ENCODE measurements around the gene EEF1AKMT3. TPM values are rescaled to one million over a fixed set of nuclear protein-coding genes. Genes with fewer than 3 reads are reported as not detected.
"Not testable (repeated sequence)": the region's sequence is repeated elsewhere in the genome, so short reads cannot be mapped to it uniquely, and the experiment has no call there.

The EEF1AKMT3 gene
- total RNA-seq, 1 donor from 2014 or later, result 4.2 TPM

GRCh38 chr12:57816001-57816854 is 43.8 kb downstream of the EEF1AKMT3 start:
- DNase-seq (ENCODE audit: low read depth), result no peak

- DNase-seq (ENCODE audit: low read depth), result no peak
Measured at GRCh38 chr12:57816855-57817151, 44.4 kb downstream of the EEF1AKMT3 start.

GRCh38 chr12:57817261-57817989 is 45.0 kb downstream of the EEF1AKMT3 start:
- DNase-seq (ENCODE audit: low read depth), result no peak

DNA sequence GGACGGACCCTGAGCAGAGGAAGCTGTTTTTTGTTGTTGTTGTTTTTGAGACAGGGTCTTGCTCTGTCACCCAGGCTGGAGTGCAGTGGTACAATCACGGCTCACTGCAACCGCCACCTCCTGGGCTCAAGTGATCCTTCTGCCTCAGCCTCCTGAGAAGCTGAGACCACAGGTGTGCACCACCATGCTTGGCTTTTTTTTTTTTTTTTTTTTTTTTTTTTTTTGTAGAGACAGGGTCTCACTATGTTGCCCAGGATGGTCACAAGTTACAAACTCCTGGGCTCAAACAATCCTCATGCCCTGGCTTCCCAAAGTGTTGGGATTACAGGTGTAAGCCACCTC is 45.5 kb downstream of the EEF1AKMT3 start:
- not testable (repeated sequence) for DNase-seq (ENCODE audit: low read depth)

GRCh38 chr12:57820119-57820518 is 47.7 kb downstream of the EEF1AKMT3 start:
- not testable (repeated sequence) for DNase-seq (ENCODE audit: low read depth)

DNA sequence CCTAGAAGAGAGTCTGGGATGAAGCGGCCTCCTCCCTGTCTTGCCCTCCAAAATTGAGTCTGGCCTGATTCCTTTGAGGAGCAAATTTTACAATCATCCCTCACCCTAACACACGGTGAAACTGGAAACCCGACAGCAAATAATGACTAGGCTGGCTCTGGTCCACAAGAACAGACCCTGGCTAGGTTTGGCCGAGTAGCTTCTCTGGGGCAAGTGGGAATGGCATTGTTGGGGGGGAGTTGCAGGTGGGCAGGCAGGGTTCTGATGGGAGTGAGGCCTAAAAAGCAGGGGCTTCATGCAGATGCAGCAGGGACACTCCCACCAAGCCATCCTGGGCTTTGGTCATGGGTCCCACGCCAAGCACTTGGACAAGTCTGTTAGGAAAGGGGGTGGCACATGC is 48.6 kb downstream of the EEF1AKMT3 start:
- not testable (repeated sequence) for DNase-seq (ENCODE audit: low read depth)

DNA sequence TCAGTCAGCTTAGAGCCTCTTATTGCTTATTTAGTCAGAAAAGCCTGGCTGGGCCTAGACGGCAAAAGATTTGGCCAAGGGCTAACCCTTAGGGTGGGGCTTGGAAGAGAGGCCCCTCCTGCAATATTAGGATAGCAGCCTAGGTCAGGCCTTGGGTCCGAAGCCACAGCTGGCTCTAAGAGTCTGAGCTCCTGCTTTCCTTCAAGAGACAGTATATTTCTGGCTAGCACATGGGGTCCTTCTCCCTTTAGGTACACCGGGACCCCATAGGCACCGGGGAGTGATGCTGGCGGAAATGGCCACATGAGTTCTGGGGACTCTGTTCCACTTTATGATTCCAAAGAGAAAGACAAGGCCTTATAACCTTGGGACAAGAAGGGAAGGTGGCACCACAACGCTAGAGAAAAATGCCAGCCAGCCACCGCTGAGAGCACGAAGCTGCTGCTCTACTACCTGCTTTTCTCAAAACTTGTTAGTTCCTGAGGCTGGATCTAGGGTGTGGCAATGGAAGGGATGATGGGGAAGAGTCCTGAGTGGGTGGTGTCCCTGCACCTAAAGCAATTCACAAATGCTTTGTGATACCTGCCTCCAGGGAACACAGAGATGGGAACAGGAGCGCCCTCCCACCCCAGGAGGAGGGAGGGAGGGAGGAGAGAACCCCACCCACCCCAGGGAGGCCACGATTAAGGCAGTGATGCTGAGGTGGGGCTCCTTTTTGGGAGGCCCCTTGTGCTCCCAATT is 49.2 kb downstream of the EEF1AKMT3 start:
- no peak for DNase-seq (ENCODE audit: low read depth)

GRCh38 chr12:57822392-57823130 is 50.1 kb downstream of the EEF1AKMT3 start:
- no peak for DNase-seq (ENCODE audit: low read depth)

GRCh38 chr12:57823131-57823907 is 50.9 kb downstream of the EEF1AKMT3 start:
- DNase-seq (ENCODE audit: low read depth), result no peak

DNA sequence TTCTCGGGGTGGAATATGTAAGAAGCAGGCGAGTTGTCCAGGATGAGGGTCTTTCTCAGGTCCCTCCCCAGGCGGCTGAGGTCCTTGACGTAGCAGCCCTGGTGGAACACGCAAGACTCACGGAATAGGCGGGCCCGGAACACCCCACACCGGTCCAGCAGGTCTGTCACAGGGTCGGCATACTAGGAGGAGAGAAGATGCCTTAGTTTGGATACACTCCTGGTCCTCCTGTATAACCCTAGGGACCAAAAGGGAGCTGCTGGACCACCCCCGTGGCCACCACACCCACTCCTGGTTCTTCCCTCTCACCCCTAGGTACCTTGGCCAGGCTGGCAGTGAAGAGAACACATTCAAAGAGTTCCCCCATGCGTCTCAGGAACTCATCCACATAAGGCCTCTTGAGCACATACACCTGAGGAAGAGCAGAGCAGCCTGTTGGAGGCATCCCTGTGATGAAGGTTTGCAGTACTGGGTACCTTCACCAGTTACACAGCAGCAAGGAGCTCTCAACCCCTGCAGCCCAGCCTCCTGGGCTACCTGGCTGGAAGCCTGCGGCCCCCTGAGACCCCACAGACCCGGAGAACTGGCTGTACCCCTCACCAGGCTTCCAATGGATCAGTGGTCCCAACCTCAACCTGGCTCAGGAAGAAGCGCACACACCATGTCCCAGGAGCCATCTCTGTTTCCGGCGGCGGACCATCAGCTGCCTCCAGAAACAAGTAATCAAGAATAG is 51.7 kb downstream of the EEF1AKMT3 start:
- no peak for DNase-seq (ENCODE audit: low read depth)

DNA sequence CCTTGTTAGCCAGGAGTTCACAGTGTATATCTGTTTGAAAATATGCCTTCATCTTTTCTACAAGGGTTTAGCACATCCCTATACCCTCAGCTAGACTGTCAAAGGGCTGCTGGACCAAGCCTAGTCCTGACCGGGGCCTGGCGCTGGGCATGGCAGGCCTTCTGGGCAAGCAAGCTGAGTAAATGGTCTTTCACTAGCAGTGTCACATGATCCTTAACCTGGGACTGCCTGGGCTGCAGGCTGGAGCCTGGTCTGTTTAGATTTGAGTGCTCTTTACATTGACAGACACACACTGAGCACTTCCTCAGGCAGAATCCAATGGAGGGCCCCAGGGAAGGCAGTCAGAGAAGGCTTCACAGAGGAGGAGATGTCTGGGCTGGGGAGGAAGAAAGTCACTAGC is 53.0 kb downstream of the EEF1AKMT3 start:
- DNase-seq (ENCODE audit: low read depth), result no peak

GRCh38 chr12:57826400-57826799 is 54.0 kb downstream of the EEF1AKMT3 start:
- no peak for DNase-seq (ENCODE audit: low read depth)

DNA sequence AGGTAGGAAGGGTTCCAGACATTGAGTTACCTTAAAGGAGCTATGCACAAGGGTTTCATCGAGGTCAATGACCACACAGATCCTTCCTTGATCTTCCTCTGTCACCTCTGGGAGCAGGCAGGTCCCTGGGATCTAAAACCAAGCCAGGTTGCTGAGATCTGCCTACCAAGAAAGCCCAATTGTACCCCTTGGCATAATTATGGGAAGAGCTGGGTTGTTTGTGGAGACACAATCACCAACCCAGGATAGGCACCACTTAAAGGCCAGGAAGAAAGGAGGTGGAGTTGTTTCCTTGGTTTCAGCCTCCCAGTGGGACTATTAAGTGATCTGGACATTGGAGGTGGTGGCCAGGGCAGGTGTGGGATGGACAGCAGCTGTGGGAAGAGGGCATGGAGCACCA is 54.6 kb downstream of the EEF1AKMT3 start:
- no peak for DNase-seq (ENCODE audit: low read depth)

DNA sequence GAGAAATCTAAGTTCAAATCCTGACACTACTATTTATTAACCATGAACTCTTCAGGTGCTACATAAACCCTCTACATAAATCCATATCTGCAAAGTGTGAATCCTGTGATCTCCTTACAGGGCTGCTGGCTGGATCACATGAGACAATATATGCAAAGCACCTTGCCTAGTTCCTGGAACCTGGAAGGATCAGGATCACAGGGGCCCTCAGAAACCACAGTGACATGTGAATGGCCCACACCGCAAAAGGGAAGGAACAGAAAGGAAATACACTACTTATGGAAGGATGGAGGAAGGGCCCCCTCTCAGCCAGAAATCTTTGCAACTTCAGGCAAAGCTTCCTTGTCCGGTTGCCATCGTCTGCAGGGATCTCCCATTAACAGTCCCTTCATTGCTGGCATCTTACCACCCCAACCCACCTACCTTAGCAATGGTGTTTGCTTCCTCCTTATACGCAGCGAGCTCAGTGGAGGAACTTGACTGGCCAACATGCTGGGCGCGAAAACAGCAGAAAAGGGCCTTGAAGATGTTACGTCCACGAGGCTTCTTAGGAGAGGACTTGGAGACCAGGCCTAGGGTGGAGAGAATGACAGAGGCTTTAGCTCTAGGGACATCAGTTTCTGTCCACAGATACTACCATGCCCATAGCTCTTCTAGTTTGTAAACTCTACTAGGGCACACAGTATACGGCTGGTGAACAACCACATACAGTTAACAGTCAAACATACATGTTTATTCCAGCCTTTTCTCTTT is 56.8 kb downstream of the EEF1AKMT3 start:
- DNase-seq (ENCODE audit: low read depth), result no peak

DNA sequence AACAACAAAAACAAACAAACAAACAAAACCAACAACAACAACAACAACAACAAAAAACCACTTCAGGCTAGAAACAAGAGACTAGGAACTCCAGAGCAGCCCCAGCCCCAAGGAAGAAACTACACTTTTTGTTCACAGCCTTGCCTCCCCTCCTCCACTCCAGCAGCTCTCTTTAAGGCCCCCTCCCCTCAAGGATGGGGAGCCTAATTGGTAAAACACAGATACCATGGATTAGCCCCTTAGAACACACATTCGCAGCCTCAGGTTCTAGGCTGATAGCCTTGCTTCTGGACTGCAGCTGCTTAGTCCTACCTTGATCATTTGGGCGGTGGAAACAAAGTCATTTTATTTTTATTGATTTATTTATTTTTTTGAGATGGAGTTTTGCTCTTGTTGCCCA is 58.0 kb downstream of the EEF1AKMT3 start:
- no peak for DNase-seq (ENCODE audit: low read depth)

All from renal cortical epithelial cell (primary cell).